Measurements from ENCODE around the gene GDPD5. TPM values are rescaled to one million over a fixed set of nuclear protein-coding genes. Genes with fewer than 3 reads are reported as not detected.

The GDPD5 gene
- total and polyA plus RNA-seq, 9 of the 15 experiments (the other 6 are each of a cell fraction or from before 2014, with no cell fraction given), result 0.32 to 27.3 (median 8.0) TPM

- TF ChIP-seq MBD1 (CRISPR knock-in tag; IDR thresholded peaks at IDR 0.05), result no peak
- TF ChIP-seq THRA (IDR thresholded peaks at IDR 0.05), result no peak
- TF ChIP-seq ATF2 (CRISPR knock-in tag; IDR thresholded peaks at IDR 0.05), result no peak
- no peak for TF ChIP-seq NCOA6 (IDR thresholded peaks at IDR 0.05)
- TF ChIP-seq CTCF (IDR thresholded peaks at IDR 0.05 in 2 of 3, conservative IDR thresholded peaks at IDR 0.05 in 1 of 3; ENCODE audit: insufficient read depth in 2 of 3, low read depth in 1 of 3, low read length in 3 of 3), result peak; percentile 42 to 56 (median 44); a peak in 5 of 6 replicates
- no peak for TF ChIP-seq MED1 (CRISPR knock-in tag; IDR thresholded peaks at IDR 0.05; ENCODE audit: borderline replicate concordance)
- TF ChIP-seq NBN (IDR thresholded peaks at IDR 0.05; ENCODE audit: low read depth), result no peak
- TF ChIP-seq ZBTB33 (CRISPR knock-in tag; IDR thresholded peaks at IDR 0.05), result peak; percentile 60
- TF ChIP-seq ZFP30 (CRISPR knock-in tag; IDR thresholded peaks at IDR 0.05; ENCODE audit: borderline replicate concordance), result no peak
- no peak for TF ChIP-seq BCLAF1 (IDR thresholded peaks at IDR 0.05; ENCODE audit: borderline replicate concordance in 1 of 2, control insufficient read depth in 1 of 2, low read depth in 2 of 2, low read length in 1 of 2)
- TF ChIP-seq ZNF3 (CRISPR knock-in tag; IDR thresholded peaks at IDR 0.05), result no peak
Observed at GRCh38 chr11:75496305-75496752, 29.4 kb downstream of the GDPD5 start (continued).
